ENCODE data around the gene ROR1. TPM values are rescaled to one million over a fixed set of nuclear protein-coding genes. Genes with fewer than 3 reads are reported as not detected.

The ROR1 gene
- total RNA-seq, 1 donor from 2014 or later, result 17.2 TPM

- DNase-seq (ENCODE audit: low read depth), result no peak
Observed at GRCh38 chr1:64176659-64177058, 402.8 kb downstream of the ROR1 start.

GRCh38 chr1:64179588-64179987 is 405.8 kb downstream of the ROR1 start:
- DNase-seq (ENCODE audit: low read depth), result no peak

- no peak for DNase-seq (ENCODE audit: low read depth)
Observed at GRCh38 chr1:64182207-64182606, 408.4 kb downstream of the ROR1 start.

- DNase-seq (ENCODE audit: low read depth), result no peak
Observed at GRCh38 chr1:64183395-64184002, 409.7 kb downstream of the ROR1 start.

GRCh38 chr1:64184003-64184440 is 410.2 kb downstream of the ROR1 start:
- DNase-seq (ENCODE audit: low read depth), result peak; percentile 77

- DNase-seq (ENCODE audit: low read depth), result peak; percentile 95
Observed at GRCh38 chr1:64186138-64186897, 412.5 kb downstream of the ROR1 start.

- no peak for DNase-seq (ENCODE audit: low read depth)
Observed at GRCh38 chr1:64186898-64187280, 413.1 kb downstream of the ROR1 start.

GRCh38 chr1:64187646-64188045 is 413.8 kb downstream of the ROR1 start:
- DNase-seq (ENCODE audit: low read depth), result peak; percentile 41

GRCh38 chr1:64192290-64192689 is 418.5 kb downstream of the ROR1 start:
- DNase-seq (ENCODE audit: low read depth), result no peak

- no peak for DNase-seq (ENCODE audit: low read depth)
Observed at GRCh38 chr1:64194168-64195080, 420.6 kb downstream of the ROR1 start.

GRCh38 chr1:64195081-64195395 is 421.2 kb downstream of the ROR1 start:
- no peak for DNase-seq (ENCODE audit: low read depth)

- DNase-seq (ENCODE audit: low read depth), result no peak
Observed at GRCh38 chr1:64196074-64196870, 422.5 kb downstream of the ROR1 start.

- no peak for DNase-seq (ENCODE audit: low read depth)
Observed at GRCh38 chr1:64197076-64197475, 423.3 kb downstream of the ROR1 start.

- no peak for DNase-seq (ENCODE audit: low read depth)
Observed at GRCh38 chr1:64199154-64199553, 425.3 kb downstream of the ROR1 start.

GRCh38 chr1:64200064-64200463 is 426.2 kb downstream of the ROR1 start:
- no peak for DNase-seq (ENCODE audit: low read depth)

GRCh38 chr1:64203420-64203819 is 429.6 kb downstream of the ROR1 start, which contains the start of gene UBE2U:
Gene UBE2U (plus strand): TSS chr1:64203623. CDS start chr1:64204051, 428 bp downstream.
- no peak for DNase-seq (ENCODE audit: low read depth)

- no peak for DNase-seq (ENCODE audit: low read depth)
Observed at GRCh38 chr1:64209221-64209620, 435.4 kb downstream of the ROR1 start.

- DNase-seq (ENCODE audit: low read depth), result no peak
Observed at GRCh38 chr1:64212031-64212430, 438.2 kb downstream of the ROR1 start.

GRCh38 chr1:64215576-64215975 is 441.8 kb downstream of the ROR1 start:
- DNase-seq (ENCODE audit: low read depth), result peak; percentile 96

- no peak for DNase-seq (ENCODE audit: low read depth)
Observed at GRCh38 chr1:64220241-64220640, 446.4 kb downstream of the ROR1 start.

- DNase-seq (ENCODE audit: low read depth), result peak; percentile 90
Observed at GRCh38 chr1:64223329-64224151, 449.7 kb downstream of the ROR1 start.
